Retinal pigment epithelial cell (primary cell): ENCODE data around the gene GFPT2.

Experiments
- DNase-seq: peaks from one replicate; pipeline ENCODE4 v3.0.0-alpha.2; 2010; ENCODE audit warnings: low read depth
- H3K4me3 ChIP-seq: 2 replicates; pipeline ENCODE4 v1.5.1; 2011; ENCODE audit warnings: mild to moderate bottlenecking, low read length, control low read depth, moderate library complexity
- CTCF ChIP-seq: conservative IDR thresholded peaks from 2 replicates; pipeline ENCODE4 v1.5.1; 2011; ENCODE audit warnings: low read depth, low read length, control low read depth, inconsistent platforms

The GFPT2 gene

GRCh38 chr5:180378438-180379344 lies 25.6 kb upstream of the GFPT2 start:
- DNase-seq, result no peak
- no peak for TF ChIP-seq CTCF
- H3K4me3 ChIP-seq, result no peak overlapping the region

- TF ChIP-seq CTCF, result no peak
- DNase-seq, result no peak
- no peak overlapping the region for H3K4me3 ChIP-seq
These were observed 24.5 kb upstream of the GFPT2 start for GRCh38 chr5:180377556-180378197.

- no peak overlapping the region for H3K4me3 ChIP-seq
- no peak for DNase-seq
- no peak for TF ChIP-seq CTCF
These were observed 23.4 kb upstream of the GFPT2 start for GRCh38 chr5:180376511-180376910.

- no peak for TF ChIP-seq CTCF
- DNase-seq, result no peak
- H3K4me3 ChIP-seq, result no peak overlapping the region
These were observed 22.8 kb upstream of the GFPT2 start for GRCh38 chr5:180375955-180376354.

GRCh38 chr5:180375291-180375690 lies 22.2 kb upstream of the GFPT2 start:
- TF ChIP-seq CTCF, result no peak
- H3K4me3 ChIP-seq, result no peak overlapping the region
- no peak for DNase-seq

- no peak overlapping the region for H3K4me3 ChIP-seq
- TF ChIP-seq CTCF, result no peak
- DNase-seq, result no peak
These were observed 20.7 kb upstream of the GFPT2 start for GRCh38 chr5:180373870-180374269.

- DNase-seq, result no peak
- H3K4me3 ChIP-seq, result no peak overlapping the region
- TF ChIP-seq CTCF, result no peak
These were observed 20.3 kb upstream of the GFPT2 start for GRCh38 chr5:180373454-180373853.
